ENCODE results near the gene TOM1L2.

DNA sequence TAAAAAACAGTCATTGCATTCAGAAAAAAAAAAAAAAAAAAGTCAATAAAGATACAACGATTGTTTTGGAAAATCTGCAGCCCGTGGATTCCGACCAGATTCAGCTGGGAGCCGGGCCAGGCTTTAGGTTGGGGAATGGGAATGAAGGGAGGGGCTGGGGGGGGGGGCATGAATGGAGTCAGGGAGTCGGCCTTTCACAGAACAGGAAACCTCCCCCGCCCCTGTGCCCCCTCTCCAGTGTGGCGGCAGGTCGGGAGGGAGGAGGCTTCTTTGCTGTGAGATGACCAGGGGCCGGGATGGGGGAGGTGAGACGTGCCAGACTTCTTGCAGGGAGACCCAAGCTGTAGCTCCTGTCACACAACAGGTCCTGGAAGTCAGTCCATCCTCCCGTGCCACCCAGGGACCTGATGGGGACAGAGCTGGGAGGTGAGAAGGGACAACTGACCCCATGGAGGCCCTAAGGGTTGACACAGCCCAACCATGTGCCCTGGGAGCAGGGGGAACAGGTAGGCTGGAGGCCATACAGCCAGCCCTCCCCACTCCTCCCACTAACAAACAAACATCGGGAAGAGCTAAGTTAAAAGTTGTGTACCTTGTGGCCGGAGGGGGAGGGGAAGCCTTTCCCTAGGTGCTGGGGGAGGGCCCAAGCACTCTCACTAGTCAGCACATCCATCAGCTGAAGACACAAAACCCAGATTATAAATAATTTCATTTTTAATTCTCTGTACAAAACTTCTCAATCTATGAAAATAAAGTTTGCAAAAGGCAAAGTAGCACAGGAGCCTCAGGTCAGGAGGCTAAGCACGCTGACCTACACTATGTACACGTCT, 160.6 kb downstream of the TOM1L2 start:
- TF ChIP-seq, protein P1, sequence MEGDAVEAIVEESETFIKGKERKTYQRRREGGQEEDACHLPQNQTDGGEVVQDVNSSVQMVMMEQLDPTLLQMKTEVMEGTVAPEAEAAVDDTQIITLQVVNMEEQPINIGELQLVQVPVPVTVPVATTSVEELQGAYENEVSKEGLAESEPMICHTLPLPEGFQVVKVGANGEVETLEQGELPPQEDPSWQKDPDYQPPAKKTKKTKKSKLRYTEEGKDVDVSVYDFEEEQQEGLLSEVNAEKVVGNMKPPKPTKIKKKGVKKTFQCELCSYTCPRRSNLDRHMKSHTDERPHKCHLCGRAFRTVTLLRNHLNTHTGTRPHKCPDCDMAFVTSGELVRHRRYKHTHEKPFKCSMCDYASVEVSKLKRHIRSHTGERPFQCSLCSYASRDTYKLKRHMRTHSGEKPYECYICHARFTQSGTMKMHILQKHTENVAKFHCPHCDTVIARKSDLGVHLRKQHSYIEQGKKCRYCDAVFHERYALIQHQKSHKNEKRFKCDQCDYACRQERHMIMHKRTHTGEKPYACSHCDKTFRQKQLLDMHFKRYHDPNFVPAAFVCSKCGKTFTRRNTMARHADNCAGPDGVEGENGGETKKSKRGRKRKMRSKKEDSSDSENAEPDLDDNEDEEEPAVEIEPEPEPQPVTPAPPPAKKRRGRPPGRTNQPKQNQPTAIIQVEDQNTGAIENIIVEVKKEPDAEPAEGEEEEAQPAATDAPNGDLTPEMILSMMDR (IDR thresholded peaks at IDR 0.05): no peak
- TF ChIP-seq POLR2A (IDR thresholded peaks at IDR 0.05): no peak

Measured in adrenal gland (tissue), 5 donors.